ENCODE results near the gene TRMT10C. TPM values are rescaled to one million over a fixed set of nuclear protein-coding genes. Genes with fewer than 3 reads are reported as not detected.

The TRMT10C gene
- total RNA-seq, 2 donors from 2014 or later = 41.4 to 41.8 TPM

GRCh38 chr3:101529816-101530685 is 31.6 kb upstream of the TRMT10C start:
- H3K36me3 Mint-ChIP-seq (ENCODE audit: low read depth) = no peaks in the 10 kb centered on the region
- H3K9me3 Mint-ChIP-seq = peaks cover 31% of the 10 kb centered on the region
- 86 to 88% methylated on average over 1 to 4 of the region's 4 CpGs for WGBS, 2 experiments (ENCODE audit: insufficient coverage in 1 of 2, insufficient read length in 1 of 2)
- H3K36me3 ChIP-seq (ENCODE audit: control insufficient read depth, insufficient read depth, low read length) = no peaks in the 10 kb centered on the region
- H3K9ac ChIP-seq (ENCODE audit: extremely low read depth, low read length, poor library complexity, severe bottlenecking) = no peak overlapping the region
- H3K27me3 ChIP-seq (ENCODE audit: control insufficient read depth, insufficient read depth, low read length, poor library complexity, severe bottlenecking) = no peaks in the 10 kb centered on the region
- no peak overlapping the region for H3K27ac ChIP-seq (ENCODE audit: low read depth, low read length)
- no peaks in the 10 kb centered on the region for H3K4me1 ChIP-seq (ENCODE audit: control insufficient read depth, insufficient read depth, low read length)
- DNase-seq = peak; percentile 87
- H3K9me3 ChIP-seq (ENCODE audit: control insufficient read depth, low read length) = peaks cover 37% of the 10 kb centered on the region
- H3K4me3 ChIP-seq (ENCODE audit: low read length) = peak overlapping the region; percentile 57
- H3K27me3 Mint-ChIP-seq (ENCODE audit: insufficient read depth) = no peaks in the 10 kb centered on the region
- peaks cover 15% of the 10 kb centered on the region for H3K4me1 Mint-ChIP-seq
- H3K27ac Mint-ChIP-seq = no peak overlapping the region
- TF ChIP-seq, protein P1, sequence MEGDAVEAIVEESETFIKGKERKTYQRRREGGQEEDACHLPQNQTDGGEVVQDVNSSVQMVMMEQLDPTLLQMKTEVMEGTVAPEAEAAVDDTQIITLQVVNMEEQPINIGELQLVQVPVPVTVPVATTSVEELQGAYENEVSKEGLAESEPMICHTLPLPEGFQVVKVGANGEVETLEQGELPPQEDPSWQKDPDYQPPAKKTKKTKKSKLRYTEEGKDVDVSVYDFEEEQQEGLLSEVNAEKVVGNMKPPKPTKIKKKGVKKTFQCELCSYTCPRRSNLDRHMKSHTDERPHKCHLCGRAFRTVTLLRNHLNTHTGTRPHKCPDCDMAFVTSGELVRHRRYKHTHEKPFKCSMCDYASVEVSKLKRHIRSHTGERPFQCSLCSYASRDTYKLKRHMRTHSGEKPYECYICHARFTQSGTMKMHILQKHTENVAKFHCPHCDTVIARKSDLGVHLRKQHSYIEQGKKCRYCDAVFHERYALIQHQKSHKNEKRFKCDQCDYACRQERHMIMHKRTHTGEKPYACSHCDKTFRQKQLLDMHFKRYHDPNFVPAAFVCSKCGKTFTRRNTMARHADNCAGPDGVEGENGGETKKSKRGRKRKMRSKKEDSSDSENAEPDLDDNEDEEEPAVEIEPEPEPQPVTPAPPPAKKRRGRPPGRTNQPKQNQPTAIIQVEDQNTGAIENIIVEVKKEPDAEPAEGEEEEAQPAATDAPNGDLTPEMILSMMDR (conservative IDR thresholded peaks at IDR 0.05) = no peak
- no peak overlapping the region for H3K4me3 Mint-ChIP-seq

DNA sequence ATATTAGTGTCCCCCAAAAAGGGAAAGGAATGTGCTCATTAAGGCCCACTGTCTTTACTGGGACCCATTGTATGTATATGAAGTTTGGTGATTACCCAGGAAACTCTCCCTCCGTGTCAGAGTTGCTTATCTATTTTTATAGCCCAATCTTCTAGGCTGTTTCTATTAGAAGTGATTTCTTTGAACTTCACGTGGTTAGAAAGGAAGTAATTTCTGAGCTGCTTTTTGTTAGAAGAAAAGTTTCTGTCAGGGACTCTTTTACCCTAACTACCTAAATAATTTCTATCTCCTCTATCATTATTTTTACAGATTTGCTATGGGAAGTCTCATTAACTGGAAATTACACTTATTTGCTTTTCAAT is 31.0 kb upstream of the TRMT10C start:
- peaks cover 31% of the 10 kb centered on the region for H3K9me3 ChIP-seq (ENCODE audit: control insufficient read depth, low read length)
- no peak overlapping the region for H3K27ac ChIP-seq (ENCODE audit: low read depth, low read length)
- H3K36me3 Mint-ChIP-seq (ENCODE audit: low read depth) = no peaks in the 10 kb centered on the region
- no peaks in the 10 kb centered on the region for H3K27me3 ChIP-seq (ENCODE audit: control insufficient read depth, insufficient read depth, low read length, poor library complexity, severe bottlenecking)
- H3K9ac ChIP-seq (ENCODE audit: extremely low read depth, low read length, poor library complexity, severe bottlenecking) = no peak overlapping the region
- H3K4me1 Mint-ChIP-seq = peaks cover 15% of the 10 kb centered on the region
- no peak for DNase-seq
- H3K27ac Mint-ChIP-seq = no peak overlapping the region
- peaks cover 25% of the 10 kb centered on the region for H3K9me3 Mint-ChIP-seq
- H3K27me3 Mint-ChIP-seq (ENCODE audit: insufficient read depth) = no peaks in the 10 kb centered on the region
- 86% methylated on average over 2 of the region's 2 CpGs; no CpG with 5 or more reads in 1 of the 2 experiments for WGBS, 2 experiments (ENCODE audit: insufficient coverage in 1 of 2, insufficient read length in 1 of 2)
- TF ChIP-seq, protein P1 (conservative IDR thresholded peaks at IDR 0.05) = no peak
- no peaks in the 10 kb centered on the region for H3K4me1 ChIP-seq (ENCODE audit: control insufficient read depth, insufficient read depth, low read length)
- no peak overlapping the region for H3K4me3 ChIP-seq (ENCODE audit: low read length)
- no peak overlapping the region for H3K4me3 Mint-ChIP-seq
- no peaks in the 10 kb centered on the region for H3K36me3 ChIP-seq (ENCODE audit: control insufficient read depth, insufficient read depth, low read length)

DNA sequence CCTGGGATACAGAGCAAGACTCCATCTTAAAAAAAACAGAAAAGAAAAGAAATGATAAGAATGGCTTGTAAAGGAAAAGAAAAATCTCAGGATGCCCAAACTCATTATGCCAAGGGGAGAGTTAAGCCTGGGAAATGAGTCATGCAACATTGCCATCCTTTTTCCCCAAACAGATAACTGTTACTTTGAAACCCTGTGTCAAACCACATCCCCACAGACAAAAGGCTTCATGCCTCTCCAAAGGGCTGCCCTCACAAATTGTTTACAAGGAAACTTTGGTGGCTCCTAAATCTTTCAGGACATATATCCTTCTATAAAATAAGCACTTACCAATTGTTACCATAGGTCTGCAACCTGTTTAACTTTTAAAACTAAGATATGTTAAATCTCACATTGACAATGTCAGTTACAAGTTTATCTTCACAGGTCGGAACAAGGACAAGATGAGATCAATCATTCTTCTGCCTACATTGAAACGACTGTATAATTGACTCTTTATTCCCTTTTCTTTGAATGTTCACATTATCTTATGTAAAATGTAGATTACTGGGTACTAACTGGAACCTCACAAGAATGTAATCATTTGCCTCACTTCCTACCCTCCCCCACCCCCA is 30.1 kb upstream of the TRMT10C start:
- WGBS, 2 experiments (ENCODE audit: insufficient coverage in 1 of 2, insufficient read length in 1 of 2) = 81% methylated on average over 2 of the region's 2 CpGs; no CpG with 5 or more reads in 1 of the 2 experiments
- no peak overlapping the region for H3K27ac ChIP-seq (ENCODE audit: low read depth, low read length)
- no peaks in the 10 kb centered on the region for H3K36me3 ChIP-seq (ENCODE audit: control insufficient read depth, insufficient read depth, low read length)
- no peaks in the 10 kb centered on the region for H3K4me1 ChIP-seq (ENCODE audit: control insufficient read depth, insufficient read depth, low read length)
- no peak overlapping the region for H3K9ac ChIP-seq (ENCODE audit: extremely low read depth, low read length, poor library complexity, severe bottlenecking)
- Mint-ChIP-seq H3K27me3 (ENCODE audit: insufficient read depth) (no peaks in the 10 kb centered on the region), H3K9me3 (peaks cover 24% of the 10 kb centered on the region), H3K4me3 (no peak overlapping the region), H3K4me1 (peaks cover 15% of the 10 kb centered on the region), H3K36me3 (ENCODE audit: low read depth) (no peaks in the 10 kb centered on the region), H3K27ac (no peak overlapping the region)
- no peak for DNase-seq
- H3K27me3 ChIP-seq (ENCODE audit: control insufficient read depth, insufficient read depth, low read length, poor library complexity, severe bottlenecking) = no peaks in the 10 kb centered on the region
- H3K9me3 ChIP-seq (ENCODE audit: control insufficient read depth, low read length) = peaks cover 24% of the 10 kb centered on the region
- H3K4me3 ChIP-seq (ENCODE audit: low read length) = no peak overlapping the region
- TF ChIP-seq, protein P1 (conservative IDR thresholded peaks at IDR 0.05) = no peak
